CD4-positive, alpha-beta T cell (primary cell): Measurements from ENCODE around the gene STK24. TPM values are rescaled to one million over a fixed set of nuclear protein-coding genes. Genes with fewer than 3 reads are reported as not detected.
A peak's percentile ranks its signal among the peaks of the same experiment; 100 is the strongest.

ENCODE experiments used
- ATAC-seq: fragments of 200-7000 bp; cut with Tn5 transposase; one replicate; pipeline ENCODE4 v1.10.0; 2022; ENCODE audit warnings: mild to moderate bottlenecking; ENCODE audit not compliant: poor library complexity
- CTCF ChIA-PET: fragments of 350-600 bp; sonication (Branson Sonifier 250); formaldehyde crosslinking; loops from one replicate; lab custom pipeline; 2021; ENCODE audit warnings: antibody characterized with exemption, inconsistent platforms; lab: Charles Lee
- POLR2A ChIA-PET: fragments of 350-600 bp; sonication (Branson Sonifier 250); formaldehyde crosslinking; loops from one replicate; lab custom pipeline; 2021; ENCODE audit warnings: antibody characterized with exemption, inconsistent platforms; lab: Charles Lee
- DNase-seq, 14 experiments: peaks; one replicate each; pipeline ENCODE4 v3.0.0-alpha.2; 2013 to 2020; ENCODE audit warnings: mixed read lengths in 2 of 14
- H3K27ac ChIP-seq, 2 donors: one replicate each; pipeline versions ENCODE4 v1.5.1 to v1.7.0; 2013; ENCODE audit warnings: low read length in 2 of 2, low read depth in 1 of 2, mild to moderate bottlenecking in 1 of 2
- H3K27me3 ChIP-seq, 2 experiments: 1 replicate in 1 of 2; 2 replicates in 1 of 2; pipeline versions ENCODE4 v1.6.1 to v1.7.0; 2013; ENCODE audit warnings: low read length in 2 of 2, control low read depth in 1 of 2, mild to moderate bottlenecking in 1 of 2, moderate library complexity in 1 of 2; ENCODE audit not compliant: insufficient read depth in 2 of 2, control insufficient read depth in 1 of 2
- H3K36me3 ChIP-seq: one replicate; pipeline ENCODE4 v1.6.1; 2013; ENCODE audit warnings: low read length, control low read depth; ENCODE audit not compliant: insufficient read depth
- H3K4me1 ChIP-seq: one replicate; pipeline ENCODE4 v1.6.1; 2013; ENCODE audit warnings: low read length, control low read depth; ENCODE audit not compliant: insufficient read depth
- H3K4me3 ChIP-seq: one replicate; pipeline ENCODE4 v1.5.1; 2013; ENCODE audit warnings: mild to moderate bottlenecking, low read length, moderate library complexity
- H3K9me3 ChIP-seq, 2 experiments: 1 replicate in 1 of 2; 2 replicates in 1 of 2; pipeline versions ENCODE4 v1.6.1 to v1.7.0; 2013; ENCODE audit warnings: low read length in 2 of 2, mild to moderate bottlenecking in 2 of 2, control low read depth in 1 of 2, moderate library complexity in 1 of 2; ENCODE audit not compliant: control insufficient read depth in 1 of 2, insufficient read depth in 1 of 2
- H3K27ac Mint-ChIP-seq: one replicate; pipeline ENCODE4 v1.8.0; 2020; ENCODE audit warnings: mixed read lengths
- H3K27me3 Mint-ChIP-seq: one replicate; pipeline ENCODE4 v1.8.0; 2021; ENCODE audit warnings: mixed read lengths
- H3K36me3 Mint-ChIP-seq: one replicate; pipeline ENCODE4 v1.8.0; 2021; ENCODE audit warnings: low read depth, mixed read lengths
- H3K4me1 Mint-ChIP-seq: one replicate; pipeline ENCODE4 v1.8.0; 2021; ENCODE audit warnings: low read depth, mixed read lengths
- H3K4me3 Mint-ChIP-seq: one replicate; pipeline ENCODE4 v1.8.0; 2020; ENCODE audit warnings: mild to moderate bottlenecking, mixed read lengths
- H3K9me3 Mint-ChIP-seq: one replicate; pipeline ENCODE4 v1.8.0; 2020; ENCODE audit warnings: mixed read lengths
- intact Hi-C, 2 experiments: fragments of 100-400 bp; cut with DNase I in 1 of 2; cut with micrococcal nuclease in 1 of 2; formaldehyde crosslinking; loops; one replicate each; pipeline versions ENCODE4 v1.15.1 to v1.9.0; 2023 to 2025; cut with DNase I, micrococcal nuclease
- total RNA-seq, 174 experiments: library from RNA in 2 of 174; stranded (reverse) in 2 of 174; gene quantifications; one replicate each; pipeline ENCODE4 v1.2.3 and lab custom pipeline; 2021 to 2026
- TF ChIP-seq, protein P1 (sequence below): fragments of 200-600 bp; IDR thresholded peaks from one replicate; pipeline ENCODE4 v1.8.0; 2022; ENCODE audit warnings: antibody characterized with exemption, mild to moderate bottlenecking

STK24 gene
- total RNA-seq, 2 experiments from 2014 or later = 82.3 to 85.2 TPM

DNA sequence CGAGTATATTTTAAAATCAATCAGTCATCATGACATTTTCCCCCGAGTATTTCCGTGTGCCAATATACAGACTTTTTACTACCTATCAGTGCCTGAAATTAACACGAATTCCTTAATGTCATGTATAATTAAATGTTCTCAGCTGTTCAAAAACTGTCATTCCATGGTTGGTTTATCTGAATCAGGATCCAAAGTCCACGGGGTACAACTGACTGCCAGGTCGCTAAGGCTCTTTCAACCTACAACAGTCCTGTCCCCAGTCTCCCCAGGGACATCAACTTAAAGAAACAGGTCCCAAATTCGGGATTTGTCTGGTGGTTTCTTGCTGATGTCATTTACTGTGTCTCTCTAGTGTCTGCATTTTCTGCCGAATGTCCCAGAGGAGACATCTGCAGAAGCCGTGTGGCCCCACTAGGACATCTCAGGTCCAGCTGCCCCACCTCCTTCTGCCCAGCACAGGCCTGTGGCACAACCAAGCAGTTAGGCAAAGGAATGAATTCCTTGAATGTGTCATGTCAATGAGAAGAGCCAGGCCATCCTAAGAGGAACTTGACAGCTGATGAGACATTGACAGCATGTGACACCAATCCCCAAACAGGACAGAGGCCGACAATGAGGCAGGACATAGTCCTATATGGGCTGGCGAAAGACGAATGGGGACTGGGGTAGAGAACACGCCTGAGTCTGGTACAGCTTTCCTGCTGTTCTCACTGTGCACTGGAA is 109.5 kb downstream of the STK24 start:
- H3K9me3 ChIP-seq = no peaks in the 10 kb centered on the region
- H3K27me3 Mint-ChIP-seq = no peaks in the 10 kb centered on the region
- no peak overlapping the region for H3K27ac ChIP-seq
- H3K4me1 Mint-ChIP-seq = peaks cover 40% of the 10 kb centered on the region
- H3K4me1 ChIP-seq = peaks cover 7% of the 10 kb centered on the region
- no peaks in the 10 kb centered on the region for H3K9me3 Mint-ChIP-seq
- H3K27ac Mint-ChIP-seq = peak overlapping the region; percentile 3
- no peak overlapping the region for H3K4me3 Mint-ChIP-seq
- ChIA-PET CTCF (interaction anchor here (0.6 to 3.1 kb wide), 8 partner anchors 9 to 185 kb away, joined by 3 to 15 read pairs (median 4); no protein-coding TSS in a partner anchor), POLR2A (interaction anchor here (1.0 kb wide), 1 partner anchor 9 kb away, joined by 4 read pairs; no protein-coding TSS in a partner anchor)
- ATAC-seq = no peak
- intact Hi-C loops = no loop called here
- H3K27me3 ChIP-seq = no peaks in the 10 kb centered on the region
- TF ChIP-seq, protein P1, sequence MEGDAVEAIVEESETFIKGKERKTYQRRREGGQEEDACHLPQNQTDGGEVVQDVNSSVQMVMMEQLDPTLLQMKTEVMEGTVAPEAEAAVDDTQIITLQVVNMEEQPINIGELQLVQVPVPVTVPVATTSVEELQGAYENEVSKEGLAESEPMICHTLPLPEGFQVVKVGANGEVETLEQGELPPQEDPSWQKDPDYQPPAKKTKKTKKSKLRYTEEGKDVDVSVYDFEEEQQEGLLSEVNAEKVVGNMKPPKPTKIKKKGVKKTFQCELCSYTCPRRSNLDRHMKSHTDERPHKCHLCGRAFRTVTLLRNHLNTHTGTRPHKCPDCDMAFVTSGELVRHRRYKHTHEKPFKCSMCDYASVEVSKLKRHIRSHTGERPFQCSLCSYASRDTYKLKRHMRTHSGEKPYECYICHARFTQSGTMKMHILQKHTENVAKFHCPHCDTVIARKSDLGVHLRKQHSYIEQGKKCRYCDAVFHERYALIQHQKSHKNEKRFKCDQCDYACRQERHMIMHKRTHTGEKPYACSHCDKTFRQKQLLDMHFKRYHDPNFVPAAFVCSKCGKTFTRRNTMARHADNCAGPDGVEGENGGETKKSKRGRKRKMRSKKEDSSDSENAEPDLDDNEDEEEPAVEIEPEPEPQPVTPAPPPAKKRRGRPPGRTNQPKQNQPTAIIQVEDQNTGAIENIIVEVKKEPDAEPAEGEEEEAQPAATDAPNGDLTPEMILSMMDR = no peak
- peaks cover 88% of the 10 kb centered on the region for H3K36me3 Mint-ChIP-seq
- peaks cover 89% of the 10 kb centered on the region for H3K36me3 ChIP-seq
- H3K4me3 ChIP-seq = no peak overlapping the region
- no peak for DNase-seq

DNA sequence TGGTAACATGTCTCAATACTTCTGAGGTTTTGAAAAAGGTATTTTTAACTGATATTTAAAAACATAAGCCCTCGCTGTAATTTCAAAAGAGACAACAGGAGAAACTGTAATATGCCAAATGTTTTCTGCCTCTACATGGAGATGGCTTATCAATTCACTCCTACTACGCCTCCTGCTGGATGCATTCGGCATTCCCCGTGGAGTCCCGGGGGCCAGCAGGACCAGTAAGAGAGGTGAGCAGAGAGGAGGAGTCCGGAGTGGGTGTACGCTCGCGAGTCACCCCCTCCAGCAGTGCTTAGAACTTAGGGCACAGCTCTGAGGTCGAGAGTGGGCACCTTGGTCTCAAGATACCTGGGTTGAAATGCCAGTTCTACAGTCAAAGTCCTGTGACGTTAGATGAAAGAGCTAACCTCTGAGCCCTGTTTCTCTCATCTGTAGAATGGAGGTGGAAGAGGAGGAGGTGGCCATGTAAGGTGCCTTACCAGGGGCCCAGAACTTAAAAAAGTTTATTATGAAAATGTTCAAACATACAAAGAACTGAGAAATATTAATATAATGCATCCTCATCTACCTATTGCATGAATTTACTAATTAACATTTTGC is 110.2 kb downstream of the STK24 start:
- no peaks in the 10 kb centered on the region for H3K9me3 ChIP-seq
- H3K27me3 ChIP-seq = no peaks in the 10 kb centered on the region
- H3K4me1 ChIP-seq = peaks cover 3% of the 10 kb centered on the region
- no peak overlapping the region for H3K4me3 ChIP-seq
- H3K36me3 ChIP-seq = peaks cover 89% of the 10 kb centered on the region
- peak overlapping the region; percentile 3 for H3K27ac Mint-ChIP-seq
- TF ChIP-seq, protein P1 = peak; percentile 52
- H3K36me3 Mint-ChIP-seq = peaks cover 88% of the 10 kb centered on the region
- no peaks in the 10 kb centered on the region for H3K27me3 Mint-ChIP-seq
- intact Hi-C loops = no loop called here
- DNase-seq (peak in 9 of 14 experiments; percentile 20 to 66 (median 32)), ATAC-seq (peak; percentile 54)
- ChIA-PET POLR2A (interaction anchor here (1.0 to 1.2 kb wide), 2 partner anchors 10 to 96 kb away, joined by 4 read pairs; no protein-coding TSS in a partner anchor), CTCF (interaction anchor here (0.6 to 3.1 kb wide), 9 partner anchors 10 to 186 kb away, joined by 3 to 15 read pairs (median 4); no protein-coding TSS in a partner anchor)
- no peak overlapping the region for H3K4me3 Mint-ChIP-seq
- H3K4me1 Mint-ChIP-seq = peaks cover 34% of the 10 kb centered on the region
- H3K27ac ChIP-seq = no peak overlapping the region
- H3K9me3 Mint-ChIP-seq = no peaks in the 10 kb centered on the region

DNA sequence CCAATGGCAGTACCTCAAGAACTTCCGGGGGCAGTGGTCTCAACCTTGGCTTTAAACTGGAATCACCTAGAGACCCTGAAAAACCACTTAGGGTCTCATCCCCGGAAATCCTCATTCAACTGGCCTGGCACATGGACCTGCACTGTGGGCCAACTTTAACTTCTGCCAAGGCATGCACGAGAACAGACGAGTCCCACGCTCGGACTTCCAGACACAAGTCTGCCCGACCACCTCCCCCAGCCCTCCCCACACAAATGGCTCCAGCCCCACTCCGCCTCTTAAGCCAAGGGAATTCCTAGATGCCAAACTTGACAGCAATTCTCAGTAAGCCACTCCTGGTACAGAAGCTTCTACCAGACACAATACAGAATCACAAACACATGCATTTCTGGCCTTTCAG is 114.0 kb downstream of the STK24 start:
- H3K27ac Mint-ChIP-seq = peak overlapping the region; percentile 53
- H3K27me3 ChIP-seq = no peaks in the 10 kb centered on the region
- no peaks in the 10 kb centered on the region for H3K9me3 ChIP-seq
- peaks cover 92% of the 10 kb centered on the region for H3K36me3 Mint-ChIP-seq
- ATAC-seq (no peak), DNase-seq (no peak)
- peaks cover 3% of the 10 kb centered on the region for H3K4me1 ChIP-seq
- no peaks in the 10 kb centered on the region for H3K9me3 Mint-ChIP-seq
- H3K27me3 Mint-ChIP-seq = no peaks in the 10 kb centered on the region
- no peak overlapping the region for H3K4me3 Mint-ChIP-seq
- intact Hi-C loops = no loop called here
- peaks cover 93% of the 10 kb centered on the region for H3K36me3 ChIP-seq
- CTCF ChIA-PET = interaction anchor here (1.4 kb wide), 1 partner anchor 22 kb away, joined by 3 read pairs; no protein-coding TSS in a partner anchor
- H3K4me1 Mint-ChIP-seq = peaks cover 20% of the 10 kb centered on the region
- TF ChIP-seq, protein P1 = no peak
- H3K4me3 ChIP-seq = no peak overlapping the region
- POLR2A ChIA-PET = no interaction called here
- no peak overlapping the region for H3K27ac ChIP-seq
